CD1c-positive myeloid dendritic cell (primary cell): Measurements from ENCODE around the gene PXYLP1.
A peak's percentile ranks its signal among the peaks of the same experiment; 100 is the strongest.
"Not testable (repeated sequence)": the region's sequence is repeated elsewhere in the genome, so short reads cannot be mapped to it uniquely, and the experiment has no call there.

Experiments
- DNase-seq: peaks from one replicate; pipeline ENCODE4 v3.0.0-alpha.2; 2016; ENCODE audit errors: extremely low spot score

The PXYLP1 gene, protein sequence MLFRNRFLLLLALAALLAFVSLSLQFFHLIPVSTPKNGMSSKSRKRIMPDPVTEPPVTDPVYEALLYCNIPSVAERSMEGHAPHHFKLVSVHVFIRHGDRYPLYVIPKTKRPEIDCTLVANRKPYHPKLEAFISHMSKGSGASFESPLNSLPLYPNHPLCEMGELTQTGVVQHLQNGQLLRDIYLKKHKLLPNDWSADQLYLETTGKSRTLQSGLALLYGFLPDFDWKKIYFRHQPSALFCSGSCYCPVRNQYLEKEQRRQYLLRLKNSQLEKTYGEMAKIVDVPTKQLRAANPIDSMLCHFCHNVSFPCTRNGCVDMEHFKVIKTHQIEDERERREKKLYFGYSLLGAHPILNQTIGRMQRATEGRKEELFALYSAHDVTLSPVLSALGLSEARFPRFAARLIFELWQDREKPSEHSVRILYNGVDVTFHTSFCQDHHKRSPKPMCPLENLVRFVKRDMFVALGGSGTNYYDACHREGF

DNA sequence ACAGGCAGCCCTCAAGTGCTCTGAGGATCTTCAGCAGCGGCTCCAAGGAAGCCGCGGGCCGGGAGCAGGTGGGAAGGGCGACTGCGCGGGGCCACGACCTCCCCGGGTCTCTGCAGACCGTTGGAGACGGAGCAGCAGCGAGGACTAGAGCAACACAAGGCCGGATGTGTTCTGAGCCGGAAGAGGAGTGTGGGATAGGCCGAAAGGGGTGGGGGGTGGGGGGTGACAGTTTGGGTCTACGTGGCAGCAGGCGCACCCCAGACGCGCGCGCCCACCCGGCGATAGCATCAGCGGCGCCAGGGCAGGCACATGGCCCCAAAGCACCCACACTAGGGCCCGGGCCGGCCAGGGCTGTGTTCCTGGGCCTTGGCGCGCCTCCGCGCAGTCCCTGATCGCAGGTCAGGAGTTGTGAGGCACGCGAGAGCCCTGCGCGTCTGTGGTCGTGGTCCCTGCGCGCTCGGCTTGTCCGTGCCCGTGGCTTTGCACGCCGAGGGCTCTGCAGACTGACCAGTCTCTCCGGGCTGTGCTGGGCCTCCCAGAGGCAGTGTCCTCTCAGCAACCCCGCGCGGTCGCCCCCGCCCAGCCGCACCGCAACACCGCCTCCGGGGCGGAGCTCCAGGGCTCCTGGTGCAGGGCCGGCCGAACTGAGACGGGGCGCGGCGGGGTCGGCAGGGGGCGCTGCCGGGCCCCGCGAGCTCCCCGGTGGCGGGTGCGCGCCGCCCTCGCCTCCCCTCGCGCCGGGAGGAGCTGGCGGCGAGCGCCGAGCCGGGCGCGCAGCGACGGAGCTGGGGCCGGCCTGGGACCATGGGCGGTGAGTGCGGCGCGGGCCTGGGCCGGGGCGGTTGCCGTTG, at the start of gene PXYLP1:
Gene PXYLP1 (plus strand): TSS at position 725 of the 851 bp plus-strand sequence. CDS start 28,351 bp downstream, outside the sequence.
- DNase-seq = peak; percentile 95

DNA sequence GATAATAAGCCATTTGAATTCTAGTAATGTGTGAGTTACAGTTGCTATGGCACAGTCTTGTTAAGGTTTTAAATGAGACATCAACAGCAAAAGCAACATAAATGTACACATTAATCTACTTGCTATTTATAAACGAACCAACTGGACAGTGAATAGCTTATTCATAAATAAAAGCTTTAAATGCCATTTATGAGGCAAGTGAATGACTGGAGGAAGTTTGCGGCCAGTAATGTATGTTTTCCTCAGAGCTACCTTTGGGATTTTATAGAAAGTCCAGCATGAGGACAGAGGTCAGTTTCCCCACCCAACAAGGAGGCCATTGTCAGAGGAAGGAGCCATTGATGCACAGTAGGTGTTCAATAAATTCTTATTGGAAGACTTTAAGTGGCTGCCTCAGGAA, 48.0 kb upstream of the PXYLP1 start:
- DNase-seq = no peak

DNA sequence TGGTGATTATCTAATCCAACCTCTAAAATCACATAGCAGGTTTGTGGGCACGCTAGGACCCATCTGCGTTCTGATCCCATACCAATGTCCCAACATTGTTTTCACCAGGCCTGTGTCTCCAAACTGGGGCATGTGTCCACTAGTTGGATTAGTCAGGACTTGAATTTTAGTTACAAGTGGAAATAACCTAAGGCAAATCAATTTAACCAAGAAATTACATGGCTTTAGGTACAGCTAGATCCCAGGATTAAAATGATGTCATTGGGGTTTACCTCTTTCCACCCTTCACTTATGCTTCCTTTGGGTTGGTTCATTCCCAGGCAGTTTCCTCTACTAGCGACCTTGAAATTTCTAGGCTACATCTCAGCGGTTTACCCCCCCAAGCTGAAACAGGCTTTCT, 47.2 kb upstream of the PXYLP1 start:
- no peak for DNase-seq

DNA sequence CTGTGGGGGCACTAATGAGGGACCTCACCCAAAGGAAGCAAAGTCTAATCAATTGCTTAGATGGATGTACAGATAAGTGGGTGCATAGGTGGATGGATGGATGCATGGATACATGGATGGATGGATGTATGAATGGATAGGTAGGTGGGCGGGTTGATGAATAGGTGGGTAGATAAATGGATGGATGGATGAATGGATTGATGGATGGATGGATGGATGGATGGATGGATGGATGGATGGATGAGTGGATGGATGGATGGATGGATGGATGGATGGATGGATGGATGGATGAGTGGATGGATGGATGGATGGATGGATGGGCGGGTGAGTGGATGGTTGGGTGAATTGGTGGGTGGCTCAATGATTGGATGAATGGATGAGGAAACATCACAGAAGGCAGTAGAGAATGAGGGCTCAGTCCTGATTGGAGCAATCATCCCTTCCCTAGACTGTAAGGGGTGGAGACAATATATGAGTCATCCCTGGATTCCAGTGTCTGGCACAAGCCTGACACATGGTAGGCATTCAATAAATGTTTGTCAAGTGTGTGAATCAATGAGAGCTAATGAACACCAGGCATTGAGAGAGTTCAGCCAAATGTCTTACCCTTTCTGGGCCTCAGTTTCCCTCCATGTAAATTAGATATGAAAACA, 40.4 kb upstream of the PXYLP1 start:
- no peak for DNase-seq

DNA sequence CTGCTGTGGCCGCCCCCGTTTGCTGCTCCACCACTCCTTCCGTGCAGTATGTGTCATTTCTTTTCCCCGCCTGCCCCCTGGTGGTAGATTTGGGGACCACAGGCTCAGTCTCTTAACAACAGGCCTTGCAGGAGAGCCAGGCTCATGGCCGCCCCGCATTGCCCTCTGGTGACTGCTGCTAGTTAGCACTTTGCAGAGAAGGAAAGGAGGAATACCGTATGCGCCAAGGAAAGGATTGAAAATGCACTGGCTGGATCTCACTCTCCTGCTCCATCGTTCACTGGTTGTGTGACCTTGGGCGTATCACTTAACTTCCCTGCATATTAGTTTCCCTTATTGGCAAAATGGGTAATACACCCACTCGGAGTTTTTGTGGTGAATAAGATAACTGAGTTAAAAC, 39.3 kb upstream of the PXYLP1 start:
- peak; percentile 95 for DNase-seq

DNA sequence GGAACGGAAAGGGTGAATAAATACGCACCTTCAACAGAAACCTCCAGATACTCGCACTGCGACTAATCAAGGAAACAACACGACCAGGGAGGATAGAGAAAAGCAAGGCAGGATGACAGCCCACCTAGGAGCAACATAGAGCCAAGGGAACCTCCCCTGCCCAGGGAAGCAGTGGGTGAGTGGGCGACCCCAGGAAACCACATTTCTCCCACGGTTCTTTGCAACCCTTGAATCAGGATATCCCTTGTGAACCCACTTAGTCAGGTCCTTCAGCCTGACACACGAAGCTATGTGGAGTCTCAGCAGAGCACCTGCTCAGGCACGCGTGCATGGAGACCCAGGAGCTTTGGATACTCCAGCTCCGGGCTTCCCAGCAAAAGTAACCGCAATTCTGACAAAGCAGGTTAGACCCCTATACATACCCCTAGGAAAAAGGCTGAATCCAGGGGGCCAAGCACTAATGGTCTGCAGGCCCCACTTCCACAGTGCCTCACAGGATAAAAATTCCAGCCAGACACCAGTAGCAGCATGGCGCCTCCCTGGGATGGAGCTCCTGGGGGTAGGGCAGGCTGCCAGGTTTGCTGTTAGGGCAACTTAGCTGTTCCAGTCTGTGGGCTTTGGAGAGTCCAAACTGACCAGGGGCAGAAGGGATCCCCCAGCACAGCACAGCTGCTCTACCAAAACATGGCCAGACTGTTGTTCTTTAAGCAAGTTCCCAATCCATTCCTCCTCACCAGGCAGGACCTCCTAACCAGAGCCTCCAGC, 38.4 kb upstream of the PXYLP1 start:
- peak; percentile 12 for DNase-seq

DNA sequence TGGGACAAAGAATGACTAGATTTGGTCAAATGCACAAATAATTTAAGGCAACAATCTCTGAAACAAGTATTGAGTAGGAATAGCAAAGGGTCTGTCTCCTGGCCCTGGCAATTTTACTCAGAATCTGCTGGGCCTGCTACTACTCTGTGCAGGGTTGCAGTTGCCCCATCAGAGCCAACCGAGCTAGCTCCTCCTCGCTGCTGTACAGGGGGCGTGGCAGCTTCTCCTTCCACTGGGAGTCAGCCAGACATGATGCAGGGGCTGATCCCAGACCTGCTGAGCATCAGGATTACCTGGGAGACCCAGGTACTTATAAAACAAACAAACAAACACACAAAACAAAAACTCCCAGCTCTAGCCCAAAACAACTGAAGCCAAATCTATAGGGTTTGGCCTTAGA, 30.5 kb upstream of the PXYLP1 start:
- no peak for DNase-seq

DNA sequence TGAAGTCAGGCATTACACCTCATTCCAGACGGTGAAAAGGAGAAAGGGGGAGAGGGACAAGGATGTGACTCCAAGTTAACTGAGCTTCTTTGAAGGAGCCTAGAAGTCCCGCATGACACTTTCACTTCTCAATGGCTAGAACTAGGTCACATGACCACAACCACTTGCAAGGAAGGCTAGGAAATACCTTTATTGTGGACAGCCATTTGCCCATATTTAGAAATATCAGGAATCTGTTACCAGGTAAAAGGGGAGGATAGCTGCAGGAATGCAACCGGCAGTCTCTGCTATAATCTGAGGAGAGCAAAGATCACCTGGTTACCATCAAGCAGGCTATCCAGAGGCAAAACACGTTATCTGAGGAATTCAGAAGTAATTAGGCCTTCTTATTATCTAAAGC, 28.9 kb upstream of the PXYLP1 start:
- no peak for DNase-seq

DNA sequence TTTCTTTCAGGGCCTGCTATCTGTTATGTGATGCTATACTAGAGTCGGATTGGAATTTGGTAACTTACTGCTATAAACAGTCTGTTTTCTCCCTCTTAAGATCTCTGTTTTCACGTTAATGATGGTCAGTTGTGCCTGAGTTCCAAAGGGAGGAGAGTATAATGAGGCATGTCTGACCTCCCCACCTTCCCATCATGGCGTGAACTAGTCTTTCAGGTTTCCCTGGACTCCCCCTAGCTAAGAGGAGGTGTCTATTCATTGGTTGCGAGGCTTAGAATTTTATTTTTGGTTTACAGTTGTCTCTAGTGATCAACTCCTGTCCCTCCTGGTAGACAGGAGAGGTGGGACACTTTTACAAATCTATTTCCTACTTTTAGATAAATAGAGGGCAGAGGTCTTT, 27.8 kb upstream of the PXYLP1 start:
- no peak for DNase-seq

DNA sequence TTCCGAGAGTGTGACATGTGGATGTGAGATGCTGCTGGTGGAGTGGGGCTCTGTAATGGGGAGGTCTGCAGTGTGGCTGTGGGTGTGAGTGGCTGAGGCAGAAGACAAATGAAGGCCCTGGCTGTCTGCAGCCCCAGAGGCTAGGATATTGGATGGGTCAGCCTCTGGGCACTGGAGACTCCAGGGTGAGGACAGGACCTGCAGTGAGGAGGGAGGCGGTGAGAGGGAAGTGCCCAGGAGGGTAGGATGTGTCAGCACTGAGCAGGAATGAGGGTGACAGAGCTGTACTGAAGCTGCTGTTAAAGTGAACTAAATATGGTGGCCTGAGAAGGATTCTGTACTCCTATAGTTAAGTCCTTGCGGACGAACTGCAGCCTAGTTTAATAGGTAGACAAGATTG, 27.3 kb upstream of the PXYLP1 start:
- no peak for DNase-seq

DNA sequence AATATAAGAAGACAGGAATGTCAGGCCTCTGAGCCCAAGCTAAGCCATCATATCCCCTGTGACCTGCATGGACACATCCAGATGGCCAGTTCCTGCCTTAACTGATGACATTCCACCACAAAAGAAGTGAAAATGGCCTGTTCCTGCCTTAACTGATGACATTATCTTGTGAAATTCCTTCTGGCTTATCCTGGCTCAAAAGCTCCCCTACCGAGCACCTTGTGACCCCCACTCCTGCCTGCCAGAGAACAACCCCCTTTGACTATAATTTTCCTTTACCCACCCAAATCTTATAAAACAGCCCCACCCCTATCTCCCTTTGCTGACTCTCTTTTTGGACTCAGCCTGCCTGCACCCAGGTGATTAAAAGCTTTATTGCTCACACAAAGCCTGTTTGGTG, 20.3 kb upstream of the PXYLP1 start:
- DNase-seq = not testable (repeated sequence)

DNA sequence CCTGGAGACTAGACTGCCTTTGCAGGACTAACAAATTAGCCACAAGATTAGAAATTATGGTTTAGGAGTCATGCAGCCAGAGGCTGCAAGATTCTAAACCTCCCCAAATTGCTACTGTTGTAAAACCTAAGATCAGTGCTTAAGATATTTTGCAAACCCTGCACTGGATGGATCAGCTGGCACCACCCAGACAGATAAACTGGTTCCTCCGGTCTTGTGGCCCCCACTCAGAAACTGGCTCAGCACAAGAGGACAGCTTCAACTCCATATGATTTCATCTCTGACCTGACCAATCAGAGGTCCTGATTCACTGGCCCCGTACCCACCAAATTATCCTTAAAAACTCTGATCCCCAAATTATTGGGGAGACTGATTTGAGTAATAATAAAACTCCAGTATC, 19.5 kb upstream of the PXYLP1 start:
- DNase-seq = no peak

DNA sequence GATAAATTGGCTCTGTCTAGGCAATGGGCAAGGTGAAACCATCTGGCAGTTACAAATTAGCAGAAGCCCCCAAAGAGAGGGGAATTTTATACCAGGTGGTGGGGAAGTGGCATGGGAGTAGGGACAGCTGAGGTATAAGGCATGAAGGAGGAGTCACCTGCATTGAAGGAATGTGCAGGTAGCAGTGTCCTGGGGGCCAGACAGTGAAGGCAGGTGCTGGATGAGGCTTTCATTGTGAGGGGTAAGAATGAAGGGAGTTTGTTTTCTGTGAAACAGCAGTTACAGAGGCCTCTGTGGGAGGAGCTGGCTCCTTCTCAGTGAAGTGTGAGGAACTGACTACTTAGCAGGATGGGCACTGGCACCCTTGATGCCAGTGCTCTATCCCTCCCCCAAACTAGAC, 19.1 kb upstream of the PXYLP1 start:
- DNase-seq = no peak

DNA sequence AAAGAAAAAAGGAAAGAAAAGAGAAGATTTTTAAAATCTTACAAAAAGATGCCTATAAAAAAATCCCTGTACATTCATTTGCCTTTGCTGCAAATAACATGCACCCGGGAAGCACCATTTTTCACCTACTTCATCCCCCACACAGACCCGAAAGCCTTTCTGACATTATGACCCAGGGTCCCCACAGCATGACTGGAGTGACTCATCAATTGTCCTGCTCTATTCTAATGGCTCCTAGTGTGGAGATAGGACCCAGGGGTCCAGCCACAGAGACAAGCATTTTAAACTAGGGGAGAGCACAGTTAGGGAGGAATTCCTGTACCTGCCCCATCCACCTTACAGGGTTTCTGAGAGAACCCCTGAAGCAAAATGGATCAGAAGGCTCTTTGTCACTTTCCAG, 14.7 kb upstream of the PXYLP1 start:
- no peak for DNase-seq

DNA sequence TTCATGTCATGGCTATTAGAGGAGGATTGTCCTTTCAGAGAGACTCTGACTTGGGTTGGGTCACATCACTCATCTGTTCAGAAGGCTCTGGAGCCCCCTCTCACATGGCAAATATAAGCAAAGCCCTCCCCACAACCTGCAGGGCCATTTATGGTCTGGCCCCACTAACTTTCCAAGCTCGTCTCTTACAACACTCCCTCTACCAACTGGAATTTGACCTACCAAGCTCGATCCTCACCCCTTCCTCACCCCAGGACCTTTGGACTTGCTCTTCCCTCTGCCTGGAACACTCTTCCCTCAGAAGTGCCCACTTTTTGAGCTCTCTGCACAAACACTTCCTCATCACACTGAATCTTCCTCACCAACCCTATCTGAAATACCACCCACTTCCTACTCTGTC, 14.2 kb upstream of the PXYLP1 start:
- DNase-seq = no peak

DNA sequence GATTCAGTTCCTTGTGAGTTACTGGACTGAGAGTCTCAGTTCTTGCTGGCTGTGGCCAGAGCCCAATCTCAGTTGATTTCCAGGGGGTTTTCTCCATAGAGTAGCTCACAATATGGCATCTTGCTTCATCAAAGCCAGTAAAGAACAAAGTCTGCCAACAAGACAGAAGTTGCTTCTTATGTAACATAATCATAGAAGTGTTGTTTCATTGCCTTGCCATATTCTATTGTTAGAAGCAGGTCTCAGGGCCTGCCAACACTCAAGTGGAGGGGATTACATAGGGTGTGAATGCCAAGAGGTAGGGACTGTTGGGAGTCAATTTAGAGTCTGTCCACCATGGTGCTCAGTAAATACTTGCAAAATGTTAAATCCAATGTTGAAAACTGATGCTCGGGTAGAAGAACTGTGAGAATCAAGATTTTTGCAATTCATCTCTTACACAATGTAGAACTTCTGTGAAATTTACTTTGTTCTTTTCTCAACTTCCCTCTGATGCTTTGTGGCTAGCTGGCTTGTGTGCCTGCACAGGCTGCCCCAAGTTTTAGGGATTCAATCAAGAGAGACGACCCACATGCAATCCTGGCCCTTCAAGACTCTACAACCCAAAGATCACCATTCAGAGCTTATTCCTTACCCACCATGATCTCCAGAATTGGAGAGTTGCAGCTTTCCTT, 13.3 kb upstream of the PXYLP1 start:
- DNase-seq = peak; percentile 32

DNA sequence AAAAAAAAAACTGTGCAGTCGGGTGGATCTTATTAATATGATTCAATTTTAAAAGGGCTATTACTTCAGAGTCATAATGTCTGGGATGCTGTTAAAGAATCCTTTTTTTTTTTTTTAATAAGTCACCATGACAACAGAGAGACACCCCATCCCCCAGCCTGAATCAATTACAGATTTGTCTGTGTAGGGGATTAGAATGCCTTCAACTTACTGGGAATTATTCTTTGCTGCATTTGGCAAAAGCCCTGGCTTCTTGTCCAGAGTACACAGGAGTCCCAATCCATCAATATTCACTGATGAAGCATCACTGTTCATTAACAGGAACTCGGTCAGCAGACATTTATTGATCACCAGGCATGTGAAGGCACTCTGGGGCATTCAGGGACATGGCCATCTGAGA, 12.7 kb upstream of the PXYLP1 start:
- no peak for DNase-seq

DNA sequence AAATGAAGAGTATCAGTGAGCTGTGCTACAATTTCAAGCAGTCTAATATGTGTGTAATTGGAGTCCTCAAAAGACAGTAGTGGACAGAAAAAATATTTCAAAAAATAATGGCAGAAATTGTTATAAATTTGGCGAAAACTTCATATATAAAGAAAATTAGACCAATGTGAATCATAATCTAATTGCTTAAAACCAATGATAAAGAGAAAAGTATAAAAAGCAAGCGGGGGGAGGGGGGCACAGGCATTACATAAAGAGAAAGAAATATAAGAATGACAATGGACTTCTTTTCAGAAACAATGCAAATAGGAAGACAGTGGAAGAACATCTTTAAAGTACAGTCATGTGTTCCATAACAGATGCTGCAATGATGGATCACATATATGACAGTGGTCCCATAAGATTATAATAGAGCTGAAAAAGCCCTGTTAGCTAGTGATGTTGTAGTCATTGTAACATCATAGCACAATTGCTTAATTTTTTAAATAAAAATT, 7.9 kb upstream of the PXYLP1 start:
- DNase-seq = no peak

DNA sequence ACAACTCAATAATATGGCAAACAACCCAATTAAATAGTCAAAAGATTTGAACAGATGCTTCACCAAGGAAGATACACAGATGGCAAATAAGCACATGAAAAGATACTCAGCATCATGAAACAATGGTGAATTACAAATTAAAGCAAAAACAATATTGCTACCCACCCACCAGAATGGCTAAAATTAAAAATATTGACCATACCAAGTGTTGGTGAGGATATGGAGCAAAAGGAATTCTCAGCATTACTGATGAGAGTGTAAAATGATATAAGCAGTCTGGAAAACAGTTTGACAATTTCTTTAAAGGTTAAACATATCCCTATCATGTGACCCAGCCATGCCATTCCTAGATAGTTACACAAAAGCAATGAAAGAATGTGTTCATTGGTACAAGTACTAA, 5.7 kb upstream of the PXYLP1 start:
- DNase-seq = no peak

DNA sequence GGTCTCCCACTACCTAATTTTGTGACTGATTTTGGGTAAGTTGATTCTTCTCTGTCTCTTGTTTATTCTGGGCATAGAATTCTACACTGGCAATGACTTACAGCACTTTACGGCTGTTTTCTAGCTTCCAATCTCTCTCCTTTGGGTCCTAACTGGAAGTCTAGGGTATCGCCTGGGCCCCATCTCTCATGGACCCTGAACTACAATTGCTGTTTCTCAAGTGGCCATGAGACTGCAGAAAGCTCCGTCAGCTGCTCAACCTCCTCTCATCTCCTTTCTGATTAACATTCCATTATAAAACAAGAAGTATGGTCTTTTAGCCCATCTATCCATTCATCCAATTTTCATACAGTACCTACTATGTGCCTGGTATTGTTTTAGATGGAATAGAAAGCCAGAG, 4.4 kb upstream of the PXYLP1 start:
- DNase-seq = no peak

DNA sequence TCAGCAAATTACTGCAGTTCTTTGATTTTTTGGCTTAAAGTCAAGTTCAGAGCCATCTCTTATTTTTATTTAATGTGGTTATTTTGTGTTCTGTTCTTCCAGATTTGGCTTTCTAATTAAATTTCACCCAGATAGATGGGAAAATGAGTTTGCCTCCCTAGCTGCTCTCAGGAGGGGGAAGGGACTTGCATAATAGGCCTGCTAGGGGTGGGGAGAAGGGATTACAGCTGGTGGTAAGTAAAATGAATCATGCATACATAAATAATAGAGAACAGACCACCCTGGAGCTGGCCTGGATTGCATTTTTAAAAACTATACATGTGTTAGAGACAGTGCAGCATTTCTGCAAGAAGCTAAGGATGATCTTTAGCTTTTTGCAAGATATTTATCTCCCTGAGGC, 3.9 kb upstream of the PXYLP1 start:
- no peak for DNase-seq
